KMS-11 (cell line): Measurements from ENCODE around the gene ECSCR.

Experiments
- H2AFZ ChIP-seq: fragments of 200-600 bp; sonication (generic); 2 replicates; pipeline ENCODE4 v1.6.1; 2016; ENCODE audit warnings: antibody characterized with exemption, mixed run types, low read depth
- H3K27ac ChIP-seq: fragments of 200-600 bp; sonication (generic); 2 replicates; pipeline ENCODE4 v1.6.1; 2016; ENCODE audit warnings: mild to moderate bottlenecking, mixed run types
- H3K27me3 ChIP-seq: fragments of 200-600 bp; sonication (generic); 2 replicates; pipeline ENCODE4 v1.6.1; 2017; ENCODE audit warnings: mild to moderate bottlenecking, low read depth, mixed run types, moderate library complexity; ENCODE audit not compliant: insufficient read depth
- H3K36me3 ChIP-seq: fragments of 200-600 bp; sonication (generic); 2 replicates; pipeline ENCODE4 v1.6.1; 2017; ENCODE audit warnings: mild to moderate bottlenecking, mixed run types; ENCODE audit not compliant: insufficient read depth
- H3K4me1 ChIP-seq: fragments of 200-600 bp; sonication (generic); 2 replicates; pipeline ENCODE4 v1.6.1; 2016; ENCODE audit warnings: mild to moderate bottlenecking, low read depth, mixed run types; ENCODE audit not compliant: poor library complexity, severe bottlenecking
- H3K4me2 ChIP-seq: fragments of 200-600 bp; sonication (generic); 2 replicates; pipeline ENCODE4 v1.7.0; 2016; ENCODE audit warnings: mild to moderate bottlenecking, mixed run types
- H3K4me3 ChIP-seq: fragments of 200-600 bp; sonication (generic); IDR thresholded peaks from 2 replicates; pipeline ENCODE4 v1.6.1; 2017; ENCODE audit warnings: low read depth, low read length, mixed read lengths; ENCODE audit not compliant: insufficient read depth
- H3K79me2 ChIP-seq: fragments of 200-600 bp; sonication (generic); 2 replicates; pipeline ENCODE4 v1.6.1; 2016; ENCODE audit warnings: low read depth, mixed run types; ENCODE audit not compliant: insufficient read depth
- H3K9ac ChIP-seq: fragments of 200-600 bp; sonication (generic); 2 replicates; pipeline ENCODE4 v1.6.1; 2016; ENCODE audit warnings: mild to moderate bottlenecking, mixed run types
- H4K20me1 ChIP-seq: fragments of 200-600 bp; sonication (generic); 2 replicates; pipeline ENCODE4 v1.6.1; 2016; ENCODE audit warnings: mild to moderate bottlenecking, mixed run types; ENCODE audit not compliant: insufficient read depth
- CTCF ChIP-seq: fragments of 200-600 bp; sonication (generic); conservative IDR thresholded peaks from 2 replicates; pipeline ENCODE4 v1.6.1; 2017; ENCODE audit warnings: low read depth, mild to moderate bottlenecking, antibody characterized with exemption, low read length, moderate library complexity, mixed read lengths

ECSCR gene

GRCh38 chr5:139459451-139459934 is 3.0 kb downstream of the ECSCR start:
- Histone ChIP-seq H4K20me1 (no peaks in the 10 kb centered on the region), H3K4me1 (peaks cover 42% of the 10 kb centered on the region), H3K4me3 (no peak overlapping the region), H3K79me2 (no peaks in the 10 kb centered on the region), H2AFZ (no peak overlapping the region; the same call in 1 of the 2 replicates), H3K4me2 (peak overlapping the region; percentile 31; the same call in 1 of the 2 replicates), H3K9ac (no peak overlapping the region), H3K27me3 (no peaks in the 10 kb centered on the region; the same call in 1 of the 2 replicates), H3K27ac (no peak overlapping the region), H3K36me3 (no peaks in the 10 kb centered on the region)
- no peak for TF ChIP-seq CTCF

- Histone ChIP-seq H3K4me1 (peaks cover 42% of the 10 kb centered on the region), H3K4me3 (no peak overlapping the region), H3K36me3 (no peaks in the 10 kb centered on the region), H3K4me2 (peak overlapping the region; percentile 31; the same call in 1 of the 2 replicates), H3K27me3 (no peaks in the 10 kb centered on the region; the same call in 1 of the 2 replicates), H3K9ac (no peak overlapping the region), H4K20me1 (no peaks in the 10 kb centered on the region), H3K79me2 (no peaks in the 10 kb centered on the region), H3K27ac (no peak overlapping the region), H2AFZ (peak overlapping the region; percentile 31; the same call in 1 of the 2 replicates)
- TF ChIP-seq CTCF = no peak
These were observed 3.7 kb downstream of the ECSCR start for GRCh38 chr5:139458580-139459407.

GRCh38 chr5:139457653-139458306 is 4.8 kb downstream of the ECSCR start:
- no peak overlapping the region for H2AFZ ChIP-seq
- H3K27ac ChIP-seq = peak overlapping the region; percentile 43; the same call in 1 of the 2 replicates
- no peaks in the 10 kb centered on the region for H3K79me2 ChIP-seq
- H4K20me1 ChIP-seq = no peaks in the 10 kb centered on the region
- H3K4me2 ChIP-seq = peak overlapping the region; percentile 31
- H3K36me3 ChIP-seq = no peaks in the 10 kb centered on the region
- no peak for TF ChIP-seq CTCF
- H3K4me3 ChIP-seq = no peak overlapping the region
- H3K27me3 ChIP-seq = no peaks in the 10 kb centered on the region; the same call in 1 of the 2 replicates
- H3K9ac ChIP-seq = no peak overlapping the region
- H3K4me1 ChIP-seq = peaks cover 42% of the 10 kb centered on the region

GRCh38 chr5:139457241-139457640 is 5.3 kb downstream of the ECSCR start:
- peak overlapping the region; percentile 43; the same call in 1 of the 2 replicates for H3K27ac ChIP-seq
- no peak for TF ChIP-seq CTCF
- peak overlapping the region; percentile 31; the same call in 1 of the 2 replicates for H3K4me2 ChIP-seq
- no peaks in the 10 kb centered on the region for H3K79me2 ChIP-seq
- no peak overlapping the region for H3K4me3 ChIP-seq
- H3K4me1 ChIP-seq = peaks cover 42% of the 10 kb centered on the region
- no peak overlapping the region for H3K9ac ChIP-seq
- H4K20me1 ChIP-seq = no peaks in the 10 kb centered on the region
- H3K27me3 ChIP-seq = no peaks in the 10 kb centered on the region; the same call in 1 of the 2 replicates
- no peaks in the 10 kb centered on the region for H3K36me3 ChIP-seq
- no peak overlapping the region for H2AFZ ChIP-seq
